Right atrium auricular region (tissue), 2 donors: ENCODE results near the gene EMC7. TPM values are rescaled to one million over a fixed set of nuclear protein-coding genes. Genes with fewer than 3 reads are reported as not detected.

Source experiments
- DNase-seq: peaks from one replicate; pipeline ENCODE4 v3.0.0-alpha.2; 2019; ENCODE audit warnings: low spot score
- H3K27ac ChIP-seq, 2 donors: fragments of 200-600 bp; sonication (generic); 1 replicate in 1 of 2; 2 replicates in 1 of 2; pipeline ENCODE4 v1.5.1; 2016 to 2019
- H3K27me3 ChIP-seq, 2 donors: fragments of 200-600 bp; sonication (generic); one replicate each; pipeline versions ENCODE4 v1.5.1 to v1.6.0; 2017 to 2019
- H3K36me3 ChIP-seq: fragments of 200-600 bp; sonication (generic); one replicate; pipeline ENCODE4 v1.5.1; 2016
- H3K4me1 ChIP-seq, 2 donors: fragments of 200-600 bp; sonication (generic); one replicate each; pipeline versions ENCODE4 v1.5.1 to v1.6.0; 2017 to 2019
- H3K4me3 ChIP-seq, 2 donors: fragments of 200-600 bp; sonication (generic); 1 replicate in 1 of 2; 2 replicates in 1 of 2; pipeline ENCODE4 v1.5.1; 2017 to 2019; ENCODE audit warnings: mild to moderate bottlenecking in 1 of 2, moderate library complexity in 1 of 2
- H3K9me3 ChIP-seq, 2 donors: fragments of 200-600 bp; sonication (generic); one replicate each; pipeline ENCODE4 v1.5.1; 2019
- CTCF ChIP-seq, 2 donors: fragments of 200-600 bp; sonication (generic); IDR thresholded peaks; one replicate each; pipeline ENCODE4 v1.5.1; 2019; ENCODE audit warnings: antibody characterized with exemption in 2 of 2
- total RNA-seq, 2 donors: library from RNA; depleted of rRNA; stranded (reverse); fragments of >200 nt; gene quantifications; one replicate each; pipeline ENCODE4 v1.1.0, GENCODE V29; 2016

The EMC7 gene
- total RNA-seq, 2 donors from 2014 or later = 47.5 to 50.1 TPM

- no peak overlapping the region for H3K4me3 ChIP-seq
- peaks cover 0 to 7% of the 10 kb centered on the region in 2 donors for H3K4me1 ChIP-seq
- no peak for TF ChIP-seq CTCF (IDR thresholded peaks at IDR 0.05)
- H3K27me3 ChIP-seq = no peaks in the 10 kb centered on the region
- DNase-seq = no peak
- H3K36me3 ChIP-seq = no peaks in the 10 kb centered on the region
- H3K27ac ChIP-seq = no peak overlapping the region
- no peaks in the 10 kb centered on the region for H3K9me3 ChIP-seq
These were observed 5.7 kb upstream of the EMC7 start for GRCh38 chr15:34107315-34107714.

GRCh38 chr15:34106423-34106822 is 4.8 kb upstream of the EMC7 start:
- DNase-seq = no peak
- no peak overlapping the region for H3K4me3 ChIP-seq
- H3K9me3 ChIP-seq = no peaks in the 10 kb centered on the region
- no peaks in the 10 kb centered on the region for H3K27me3 ChIP-seq
- peaks cover 0 to 7% of the 10 kb centered on the region in 2 donors for H3K4me1 ChIP-seq
- no peak for TF ChIP-seq CTCF (IDR thresholded peaks at IDR 0.05)
- H3K27ac ChIP-seq = no peak overlapping the region
- H3K36me3 ChIP-seq = no peaks in the 10 kb centered on the region

DNA sequence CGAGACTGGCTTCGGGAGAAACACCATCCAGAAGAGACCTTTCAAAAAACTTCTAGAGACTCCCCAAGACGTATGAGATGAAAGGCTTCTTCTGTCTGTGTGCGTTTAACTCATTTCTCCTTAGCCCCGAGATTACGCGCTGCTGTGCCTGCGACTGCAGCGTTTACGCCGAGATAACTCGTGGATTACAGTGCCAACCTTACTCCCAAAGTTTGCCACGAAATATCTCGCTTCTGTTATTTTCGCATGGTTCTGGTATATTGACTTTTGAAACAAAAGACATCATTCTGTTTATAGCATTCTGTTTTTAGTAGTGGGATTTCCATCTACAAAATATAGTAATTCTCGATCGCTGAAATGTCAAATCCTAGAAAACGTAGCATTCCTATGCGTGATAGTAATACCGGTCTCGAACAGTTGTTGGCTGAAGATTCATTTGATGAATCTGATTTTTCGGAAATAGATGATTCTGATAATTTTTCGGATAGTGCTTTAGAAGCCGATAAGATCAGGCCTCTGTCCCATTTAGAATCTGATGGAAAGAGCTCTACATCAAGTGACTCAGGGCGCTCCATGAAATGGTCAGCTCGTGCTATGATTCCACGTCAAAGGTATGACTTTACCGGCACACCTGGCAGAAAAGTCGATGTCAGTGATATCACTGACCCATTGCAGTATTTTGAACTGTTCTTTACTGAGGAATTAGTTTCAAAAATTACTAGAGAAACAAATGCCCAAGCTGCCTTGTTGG is 688 bp upstream of the EMC7 start:
- H3K27me3 ChIP-seq = no peaks in the 10 kb centered on the region
- no peaks in the 10 kb centered on the region for H3K9me3 ChIP-seq
- H3K36me3 ChIP-seq = no peaks in the 10 kb centered on the region
- TF ChIP-seq CTCF (IDR thresholded peaks at IDR 0.05) = no peak
- peak overlapping the region; percentile 79 to 86 for H3K4me3 ChIP-seq
- H3K27ac ChIP-seq = peak overlapping the region; percentile 80 to 85
- DNase-seq = no peak
- peaks cover 0 to 26% of the 10 kb centered on the region in 2 donors for H3K4me1 ChIP-seq

- TF ChIP-seq CTCF (IDR thresholded peaks at IDR 0.05) = no peak
- no peak overlapping the region for H3K27ac ChIP-seq
- H3K4me3 ChIP-seq = no peak overlapping the region
- DNase-seq = no peak
- no peaks in the 10 kb centered on the region for H3K27me3 ChIP-seq
- peaks cover 4% of the 10 kb centered on the region for H3K36me3 ChIP-seq
- H3K4me1 ChIP-seq = peaks cover 0 to 26% of the 10 kb centered on the region in 2 donors
- no peaks in the 10 kb centered on the region for H3K9me3 ChIP-seq
These were observed 1.7 kb downstream of the EMC7 start for GRCh38 chr15:34099914-34100313.

- Histone ChIP-seq H3K27me3 (no peaks in the 10 kb centered on the region), H3K4me1 (no peaks in the 10 kb centered on the region), H3K36me3 (peaks cover 27% of the 10 kb centered on the region), H3K27ac (no peak overlapping the region), H3K4me3 (no peak overlapping the region), H3K9me3 (no peaks in the 10 kb centered on the region)
- DNase-seq = no peak
- TF ChIP-seq CTCF (IDR thresholded peaks at IDR 0.05) = no peak
These were observed 15.9 kb downstream of the EMC7 start for GRCh38 chr15:34085746-34086145.

- no peak for DNase-seq
These were observed 17.6 kb downstream of the EMC7 start for GRCh38 chr15:34084086-34084485.

More at GRCh38 chr15:34084086-34084485, 17.6 kb downstream of the EMC7 start:
- no peaks in the 10 kb centered on the region for H3K4me1 ChIP-seq
- no peaks in the 10 kb centered on the region for H3K9me3 ChIP-seq
- H3K4me3 ChIP-seq = no peak overlapping the region
- H3K27me3 ChIP-seq = no peaks in the 10 kb centered on the region
- no peak for TF ChIP-seq CTCF (IDR thresholded peaks at IDR 0.05)
- H3K36me3 ChIP-seq = peaks cover 21% of the 10 kb centered on the region
- no peak overlapping the region for H3K27ac ChIP-seq
